ENCODE data around the gene WDCP.
A peak's percentile ranks its signal among the peaks of the same experiment; 100 is the strongest.
"Not testable (repeated sequence)": the region's sequence is repeated elsewhere in the genome, so short reads cannot be mapped to it uniquely, and the experiment has no call there.

Gene WDCP

DNA sequence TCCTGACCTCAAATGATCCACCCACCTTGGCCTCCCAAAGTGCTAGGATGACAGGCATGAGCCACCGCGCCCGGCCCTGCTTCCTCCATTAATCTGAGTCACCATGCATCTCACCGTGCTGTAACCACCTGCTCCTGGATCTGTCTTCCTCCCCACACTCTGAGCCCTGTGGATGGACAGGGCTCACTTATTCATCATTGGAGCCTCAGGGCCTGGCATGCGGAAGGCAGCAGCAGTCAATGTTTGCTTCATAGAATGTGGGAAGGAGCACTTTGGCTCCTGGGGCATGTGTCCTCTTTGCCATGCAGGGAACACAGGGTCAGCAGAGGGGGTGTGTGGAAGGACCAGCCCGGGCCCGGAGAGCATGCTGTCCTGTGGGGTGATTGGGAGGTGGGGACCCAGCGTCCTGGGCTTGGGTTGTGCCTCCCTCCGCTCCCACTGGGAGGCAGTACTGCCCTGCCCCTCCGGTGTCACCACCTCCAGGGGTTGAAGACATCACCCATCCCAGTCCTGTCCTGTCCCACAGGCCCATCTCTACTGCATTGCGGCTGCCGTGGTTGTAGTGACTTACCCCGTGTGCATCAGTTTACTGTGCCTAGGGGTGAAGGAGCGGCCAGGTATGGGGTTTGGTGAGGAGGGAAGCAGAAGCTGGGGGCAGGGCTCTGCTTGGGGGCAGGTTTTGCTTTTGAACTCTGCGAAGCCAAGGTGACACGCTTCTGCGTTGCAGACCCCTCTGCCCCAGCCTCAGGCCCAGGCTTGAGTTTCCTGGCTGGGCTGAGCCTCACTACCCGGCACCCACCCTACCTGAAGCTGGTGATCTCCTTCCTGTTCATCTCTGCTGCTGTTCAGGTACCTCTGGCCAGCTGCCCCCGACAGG lies 25.8 kb downstream of the WDCP start:
- no peak for DNase-seq

DNA sequence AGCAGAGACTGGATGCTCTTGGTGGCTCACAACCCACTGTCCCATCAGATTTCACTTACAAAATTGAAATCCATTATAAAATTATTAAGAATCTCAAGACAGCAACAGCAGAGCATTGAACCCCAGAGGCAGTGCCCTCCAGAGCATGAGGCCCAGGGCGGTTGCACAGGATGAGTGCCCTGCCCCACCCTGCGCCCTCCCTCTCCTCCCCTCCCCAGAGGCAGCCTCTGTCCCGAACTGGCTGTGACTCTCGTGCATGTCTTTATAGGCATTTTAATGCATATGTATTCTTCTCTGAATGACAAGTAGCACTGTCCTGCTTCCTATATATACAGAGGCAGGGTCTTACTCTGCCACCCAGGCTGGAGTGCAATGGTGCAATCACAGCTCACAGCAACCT lies 26.9 kb downstream of the WDCP start:
- no peak for DNase-seq

DNA sequence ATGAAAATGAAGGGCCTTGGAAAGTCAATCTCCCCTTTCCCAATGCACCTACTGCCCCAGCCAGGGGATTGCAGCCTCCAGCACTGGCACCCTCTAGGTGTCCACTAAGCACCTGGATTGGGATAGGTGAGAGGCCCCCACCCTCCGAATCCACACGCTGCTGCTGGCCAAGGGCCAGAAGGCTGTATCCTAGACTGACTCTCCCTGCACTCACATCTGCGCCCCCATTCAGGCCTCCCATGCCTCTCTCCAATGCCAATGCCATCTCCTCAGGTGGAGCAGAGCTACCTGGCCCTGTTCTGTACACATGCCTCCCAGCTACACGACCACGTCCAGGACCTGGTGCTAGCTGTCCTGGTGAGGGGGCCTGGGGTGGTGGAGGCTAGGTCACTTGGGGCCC lies 27.5 kb downstream of the WDCP start:
- no peak for DNase-seq

- DNase-seq, result no peak
These were observed 28.9 kb downstream of the WDCP start for GRCh38 chr2:24018241-24018640.

- no peak for DNase-seq
These were observed 29.5 kb downstream of the WDCP start for GRCh38 chr2:24017711-24018110.

DNA sequence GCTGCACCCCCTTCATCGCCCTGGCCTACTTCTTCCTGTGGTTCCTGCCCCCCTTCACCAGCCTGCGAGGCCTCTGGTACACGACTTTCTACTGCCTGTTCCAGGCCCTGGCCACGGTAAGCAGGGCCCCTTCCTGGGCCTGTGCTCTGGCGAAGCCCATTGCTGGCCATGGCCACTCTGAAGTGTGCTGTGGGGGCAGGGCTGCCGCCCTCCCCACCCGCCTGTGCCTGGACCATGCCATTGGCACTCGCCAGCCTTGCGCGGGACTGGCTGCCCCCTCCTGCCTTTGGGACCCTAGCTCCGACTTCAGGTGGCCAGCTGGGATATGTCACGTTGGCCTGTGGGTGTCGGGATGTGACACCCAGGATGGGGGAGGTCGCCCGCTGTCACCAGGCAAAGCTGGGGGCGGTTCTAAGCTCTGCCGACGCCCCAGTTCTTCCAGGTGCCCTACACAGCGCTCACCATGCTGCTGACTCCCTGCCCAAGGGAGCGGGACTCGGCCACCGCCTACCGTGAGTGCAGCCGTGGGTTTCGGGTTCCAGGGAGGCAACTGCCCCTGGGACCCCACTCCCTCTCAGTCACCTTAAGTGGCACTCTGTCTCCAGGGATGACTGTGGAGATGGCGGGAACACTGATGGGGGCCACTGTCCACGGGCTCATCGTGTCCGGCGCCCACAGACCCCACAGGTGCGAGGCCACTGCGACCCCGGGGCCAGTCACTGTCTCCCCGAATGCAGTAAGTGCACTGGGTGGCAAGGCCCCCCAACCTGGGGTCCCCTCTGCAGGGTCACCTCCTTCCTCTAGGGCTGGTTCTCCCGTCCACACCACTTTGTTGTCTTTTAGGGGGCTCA lies 30.1 kb downstream of the WDCP start:
- DNase-seq, result no peak

DNA sequence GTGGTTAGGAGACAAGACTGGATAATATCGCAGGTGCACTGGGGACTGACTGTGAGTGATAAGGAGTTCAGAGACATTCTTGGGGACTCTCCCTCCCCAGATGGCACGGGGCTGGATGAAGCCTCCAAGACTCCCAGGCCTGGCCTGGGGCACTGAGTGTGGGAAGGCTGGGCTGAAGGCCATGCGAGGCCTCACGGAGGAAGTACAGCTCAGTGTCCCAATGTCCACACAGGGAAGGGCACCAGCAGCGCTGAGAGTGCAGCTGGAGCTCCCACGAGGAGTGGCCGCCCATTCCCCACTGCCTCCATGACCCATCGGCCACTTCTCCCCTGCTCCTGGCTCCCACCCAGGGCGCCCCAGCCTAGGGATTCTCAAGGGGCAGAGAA lies 30.8 kb downstream of the WDCP start:
- no peak for DNase-seq

DNA sequence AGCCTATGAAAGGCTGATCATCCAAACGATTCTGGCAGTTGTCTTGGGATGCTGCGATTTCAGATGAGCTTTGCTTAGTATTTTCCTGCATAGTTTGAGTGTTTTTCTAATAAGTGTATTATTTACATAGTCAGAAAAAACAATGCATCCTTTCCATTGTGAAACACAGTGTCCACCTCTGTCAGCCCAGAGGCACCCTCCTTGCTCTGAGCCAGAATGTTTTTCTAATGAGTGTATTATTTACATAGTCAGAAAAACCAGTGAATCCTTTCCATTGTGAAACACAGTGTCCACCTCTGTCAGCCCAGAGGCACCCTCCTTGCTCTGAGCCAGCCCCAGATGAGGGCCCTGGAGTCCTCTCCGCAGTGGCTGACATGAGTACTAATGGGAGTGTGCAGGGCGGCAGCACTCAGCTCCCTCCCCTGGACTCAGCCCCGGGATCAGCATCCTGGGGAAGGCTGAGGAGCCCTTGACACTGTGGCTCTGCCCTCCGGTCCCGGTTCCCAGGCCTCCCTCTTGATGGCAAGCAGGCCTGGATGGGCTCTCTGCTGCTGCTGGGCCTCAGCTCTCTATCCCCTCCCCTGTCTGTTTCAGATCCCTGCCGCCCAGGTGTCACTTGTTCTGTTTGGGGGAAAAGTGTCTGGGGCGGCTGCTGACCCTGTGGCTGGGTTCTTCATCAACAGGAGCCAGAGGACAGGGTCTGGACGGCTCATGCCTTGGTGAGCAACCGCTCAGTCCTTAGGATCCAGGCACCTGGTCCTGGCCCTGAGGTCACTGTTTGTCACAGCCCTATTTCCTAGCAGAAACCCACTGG lies 31.4 kb downstream of the WDCP start:
- peak; percentile 92 for DNase-seq

DNA sequence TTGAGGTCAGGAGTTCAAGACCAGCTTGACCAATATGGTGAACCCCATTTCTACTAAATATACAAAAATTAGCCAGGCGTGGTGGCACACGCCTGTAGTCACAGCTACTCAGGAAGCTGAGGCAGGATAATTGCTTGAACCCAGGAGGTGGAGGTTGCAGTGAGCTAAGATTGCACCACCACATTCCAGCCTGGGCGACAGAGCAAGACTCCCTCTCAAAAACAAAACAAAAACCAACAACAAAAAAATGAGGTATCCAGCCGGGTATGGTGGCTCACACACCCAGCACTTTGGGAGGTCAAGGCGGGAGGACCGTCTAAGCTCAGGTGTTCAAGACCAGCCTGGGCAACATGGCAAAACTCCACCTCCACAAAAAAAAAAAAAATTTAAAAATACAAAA lies 32.3 kb downstream of the WDCP start:
- not testable (repeated sequence) for DNase-seq

DNA sequence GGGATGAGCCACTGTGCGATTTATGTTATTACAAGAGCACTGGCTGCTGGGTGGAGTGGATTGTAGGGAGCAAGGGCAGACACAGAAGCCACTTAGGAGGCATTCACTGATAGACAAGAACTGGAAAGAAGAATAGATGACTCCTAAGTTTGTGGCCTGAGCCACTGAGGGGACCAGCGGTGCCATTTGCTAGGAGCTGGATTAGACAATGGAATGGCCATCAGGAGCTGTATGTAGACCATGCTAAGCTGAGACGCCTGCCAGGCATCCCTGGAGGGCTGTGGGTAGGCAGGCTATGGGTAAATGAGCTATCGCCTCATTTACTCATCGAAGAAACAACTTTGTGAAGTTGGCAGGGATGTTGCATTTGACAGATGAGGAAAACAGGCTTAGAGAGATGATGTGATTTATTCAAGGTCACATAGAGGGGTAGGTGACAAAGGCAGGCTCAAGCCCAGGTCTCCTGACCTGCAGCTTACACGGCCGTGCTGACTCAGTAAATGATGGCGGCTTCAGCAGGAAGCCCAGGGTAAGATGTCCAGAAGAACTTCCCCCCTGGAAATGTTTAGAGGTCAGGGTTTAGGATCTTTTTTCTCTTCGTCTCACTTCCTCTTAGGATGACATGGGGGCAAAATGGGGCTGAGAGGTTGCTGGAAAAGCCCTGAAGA lies 34.5 kb downstream of the WDCP start:
- no peak for DNase-seq

DNA sequence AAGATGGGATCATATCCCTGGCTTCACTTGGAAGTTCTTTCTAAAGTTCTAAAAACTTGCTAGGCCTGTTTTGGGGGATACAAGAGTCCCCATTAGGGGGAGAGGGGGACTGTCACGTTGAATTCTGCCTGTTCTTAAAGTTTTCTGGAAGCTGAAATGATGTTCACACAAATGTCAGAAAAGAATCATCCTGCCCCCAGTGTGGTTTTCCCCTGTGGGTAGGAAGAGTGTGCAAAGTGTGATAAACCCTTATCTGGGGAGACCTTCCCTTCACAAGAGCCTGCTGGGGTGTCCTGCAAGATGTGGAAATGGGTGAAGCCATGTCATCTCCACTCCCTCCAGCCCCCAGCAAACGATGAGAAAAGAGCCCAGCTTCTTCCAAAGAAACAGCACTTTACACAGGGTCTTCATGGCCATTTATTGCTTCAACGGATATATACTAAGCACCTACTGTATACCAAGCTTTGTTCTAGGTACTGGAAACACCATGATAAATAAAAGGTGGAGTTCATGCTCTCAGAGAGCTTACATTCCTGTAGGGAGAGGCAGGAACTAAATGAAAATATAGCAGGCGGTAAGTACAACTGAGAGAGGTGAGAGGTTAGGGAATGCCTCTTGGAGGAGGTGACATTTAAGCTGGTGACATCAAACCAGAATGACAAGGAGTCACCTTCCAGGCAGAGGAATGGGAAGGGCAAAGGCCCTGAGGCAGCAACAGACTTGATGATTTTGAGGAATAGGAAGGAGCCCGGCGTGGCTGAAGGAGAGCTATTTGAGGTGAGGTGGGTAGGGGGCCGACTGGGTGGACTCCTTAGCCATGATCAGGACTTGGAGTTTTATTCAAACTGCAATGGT lies 35.7 kb downstream of the WDCP start:
- no peak for DNase-seq

- no peak for DNase-seq
These were observed 36.5 kb downstream of the WDCP start for GRCh38 chr2:24010477-24011249.

DNA sequence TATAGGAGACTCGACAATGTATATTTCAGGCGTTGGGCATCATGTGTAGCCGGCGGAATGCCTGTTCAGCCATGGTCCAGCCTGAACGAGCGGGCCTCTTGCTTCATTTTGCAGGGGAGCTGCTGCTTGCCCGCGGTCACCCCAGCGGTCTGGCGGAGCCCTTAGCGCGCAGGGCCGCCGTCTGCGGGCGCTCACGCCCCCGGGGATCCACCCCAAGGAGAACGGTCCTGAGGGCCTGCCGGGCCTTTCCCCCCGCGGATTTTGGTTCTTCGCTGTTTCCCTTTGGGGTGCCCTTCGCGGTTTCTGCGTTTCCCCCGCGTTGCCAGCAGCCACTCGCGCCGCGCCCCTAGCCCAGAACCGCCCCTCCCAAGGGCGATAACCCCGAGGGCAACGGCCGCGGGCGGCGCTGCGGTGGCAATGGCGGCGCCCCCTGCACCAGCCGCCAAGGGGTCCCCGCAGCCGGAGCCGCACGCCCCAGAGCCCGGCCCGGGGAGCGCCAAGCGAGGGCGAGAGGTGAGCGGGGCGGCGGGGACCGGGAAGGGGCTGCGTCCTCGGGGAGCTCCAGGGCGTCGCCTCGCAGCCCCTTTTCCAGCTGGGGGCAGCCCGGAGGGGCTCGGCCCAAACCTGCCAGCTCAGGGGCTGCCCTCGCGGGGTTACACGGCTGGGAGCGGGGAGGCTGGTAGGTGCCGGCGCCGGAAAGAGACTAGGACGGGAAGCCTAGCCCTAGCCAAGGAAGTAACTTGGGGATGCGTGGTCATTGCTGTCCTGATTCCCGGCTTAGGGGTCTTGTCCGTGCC lies 37.3 kb downstream of the WDCP start, which contains the start of gene MFSD2B:
Gene MFSD2B (plus strand): TSS at position 406 of the 797 bp plus-strand sequence. CDS start 12 bp downstream, at position 418.
- DNase-seq, result no peak

- DNase-seq, result no peak
These were observed 37.9 kb downstream of the WDCP start for GRCh38 chr2:24009367-24009679.

- no peak for DNase-seq
These were observed 38.4 kb downstream of the WDCP start for GRCh38 chr2:24008672-24009366.

- no peak for DNase-seq
These were observed 39.5 kb downstream of the WDCP start for GRCh38 chr2:24007693-24008092.

DNA sequence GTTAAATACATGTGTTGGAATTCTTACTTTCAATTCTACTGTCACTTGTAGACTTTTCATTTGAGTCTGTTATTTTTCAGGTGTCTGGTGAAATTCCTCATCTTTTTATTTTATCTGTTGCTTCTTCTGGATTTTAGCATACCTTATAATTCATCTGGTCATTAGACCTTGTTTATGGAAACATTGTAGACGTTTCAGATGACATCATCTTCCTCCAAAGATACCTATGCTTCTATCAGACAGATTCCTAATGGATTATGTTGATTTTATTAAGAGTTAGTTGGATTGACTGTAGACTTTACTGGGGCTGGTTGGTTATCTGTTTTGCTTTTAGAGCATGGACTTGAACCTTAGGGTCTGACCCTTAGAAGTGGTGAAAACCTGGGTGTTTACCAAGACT lies 52.6 kb downstream of the WDCP start:
- DNase-seq, result no peak

DNA sequence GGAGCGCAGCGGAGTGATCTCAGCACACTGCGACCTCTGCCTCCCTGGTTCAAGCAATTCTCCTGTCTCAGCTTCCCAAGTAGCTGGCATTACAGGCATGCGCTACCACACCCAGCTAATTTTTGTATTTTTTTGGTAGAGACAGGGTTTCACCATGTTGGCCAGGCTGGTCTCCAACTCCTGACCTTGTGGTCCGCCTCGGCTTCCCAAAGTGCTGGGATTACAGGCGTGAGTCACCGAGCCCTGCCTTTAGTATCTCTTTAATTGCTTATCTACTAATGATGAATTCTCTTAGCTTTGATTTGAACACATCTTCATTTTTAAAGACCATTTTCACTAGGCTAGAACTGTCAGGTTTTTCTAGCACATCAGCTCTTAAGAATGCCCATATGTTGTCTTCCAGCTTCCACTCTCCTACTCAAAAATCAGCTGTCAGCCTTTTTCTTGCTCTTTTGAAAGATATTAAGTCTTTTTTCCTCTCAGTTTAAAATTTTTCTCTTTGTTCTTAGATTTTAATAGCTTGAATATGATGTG lies 53.4 kb downstream of the WDCP start:
- no peak for DNase-seq

GRCh38 chr2:23992931-23993330 lies 54.3 kb downstream of the WDCP start:
- DNase-seq, result no peak

All from HCEC 1CT (cell line).